Peyer's patch (tissue), 4 donors: ENCODE measurements around the gene RFX3. TPM values are rescaled to one million over a fixed set of nuclear protein-coding genes. Genes with fewer than 3 reads are reported as not detected.

Experiments
- DNase-seq, 3 donors: peaks; one replicate each; pipeline ENCODE4 v3.0.0-alpha.2; 2017 to 2019
- H3K27ac ChIP-seq, 4 donors: fragments of 200-600 bp; sonication (generic); one replicate each; pipeline ENCODE4 v1.5.1; 2016 to 2019
- H3K27me3 ChIP-seq, 2 donors: fragments of 200-600 bp; sonication (generic); one replicate each; pipeline ENCODE4 v1.5.1; 2019
- H3K36me3 ChIP-seq, 3 donors: fragments of 200-600 bp; sonication (generic); one replicate each; pipeline ENCODE4 v1.5.1; 2016 to 2019
- H3K4me1 ChIP-seq, 4 donors: fragments of 200-600 bp; sonication (generic); one replicate each; pipeline ENCODE4 v1.5.1; 2016 to 2019
- H3K4me3 ChIP-seq, 4 donors: fragments of 200-600 bp; sonication (generic); 1 replicate in 3 of 4; 2 replicates in 1 of 4; pipeline ENCODE4 v1.5.1; 2016 to 2019; ENCODE audit warnings: mild to moderate bottlenecking in 1 of 4
- H3K9me3 ChIP-seq, 4 donors: fragments of 200-600 bp; sonication (generic); one replicate each; pipeline ENCODE4 v1.5.1; 2016 to 2019; ENCODE audit warnings: mild to moderate bottlenecking in 1 of 4
- CTCF ChIP-seq, 6 experiments: fragments of 450-650 bp in 4 of 6; fragments of 200-600 bp in 2 of 6; sonication (generic) in 1 of 6; IDR thresholded peaks; one replicate each; pipeline ENCODE4 v1.5.1; 2017 to 2019; ENCODE audit warnings: antibody characterized with exemption in 6 of 6, mild to moderate bottlenecking in 3 of 6, moderate library complexity in 1 of 6
- POLR2A ChIP-seq, 2 donors: fragments of 450-650 bp; IDR thresholded peaks; one replicate each; pipeline ENCODE4 v1.5.1; 2017; ENCODE audit warnings: antibody characterized with exemption in 2 of 2, mild to moderate bottlenecking in 2 of 2, moderate library complexity in 2 of 2
- total RNA-seq, 4 donors: library from RNA; depleted of rRNA; stranded (reverse); fragments of >200 nt; gene quantifications; one replicate each; pipeline ENCODE4 v1.1.0, GENCODE V29; 2016

Gene RFX3
- total RNA-seq, 4 donors from 2014 or later: 3.9 to 31.4 (median 9.5) TPM

DNA sequence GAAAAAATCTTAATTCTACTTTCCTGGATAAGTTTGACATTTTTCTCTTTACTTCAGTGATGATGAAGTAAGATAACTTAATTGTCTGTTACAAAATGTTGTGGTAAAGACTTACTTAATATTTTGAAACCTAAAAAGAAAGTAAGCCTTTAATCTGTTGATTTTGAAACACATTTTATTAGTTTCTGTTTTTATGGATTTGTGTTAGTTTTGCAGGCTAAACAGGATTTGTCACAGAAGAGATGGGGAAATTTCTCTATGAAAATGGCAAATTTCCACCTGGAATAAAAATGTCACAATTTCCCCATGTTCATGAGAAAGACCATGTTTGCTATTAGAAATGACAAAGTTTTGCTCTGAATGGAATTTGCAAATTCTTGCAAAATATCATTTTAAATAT is 237.1 kb downstream of the RFX3 start:
- H3K27me3 ChIP-seq: no peaks in the 10 kb centered on the region

DNA sequence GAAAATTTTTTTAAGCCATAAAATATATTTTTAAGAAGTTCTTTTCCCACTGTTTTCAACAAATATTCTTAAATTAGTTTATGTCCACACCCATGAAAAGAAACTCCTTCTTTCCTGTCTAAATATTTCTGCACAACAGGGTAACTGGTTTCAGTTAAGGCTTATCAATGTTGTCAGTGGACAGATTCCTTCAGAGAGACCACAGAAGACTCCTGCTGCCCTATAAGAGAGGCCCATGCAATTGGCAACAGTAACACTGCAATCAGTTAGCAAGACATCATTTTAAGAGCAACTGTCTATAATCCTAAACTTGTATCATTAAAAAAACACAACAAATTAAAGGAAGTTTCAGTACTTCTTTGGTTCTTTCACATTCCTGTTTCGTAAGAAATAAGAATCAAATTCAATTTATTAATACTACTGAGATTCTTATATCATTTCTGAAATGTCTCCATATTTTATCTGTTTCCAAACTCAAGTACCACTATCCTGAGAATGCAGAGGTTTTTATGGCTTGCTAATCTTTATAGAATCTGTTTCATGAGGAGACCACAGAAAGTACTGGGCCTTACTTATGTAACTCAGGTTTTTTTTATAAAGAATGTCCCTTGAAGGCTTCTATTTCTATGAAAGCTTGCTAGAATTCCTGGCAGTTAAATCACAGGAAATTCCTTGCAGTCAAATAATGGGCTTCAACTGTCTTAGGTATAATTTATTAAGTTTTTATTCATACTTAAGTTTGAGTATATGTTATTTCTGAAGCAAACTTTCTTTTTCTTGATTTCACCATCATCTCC is 240.2 kb downstream of the RFX3 start:
- DNase-seq: no peak
- H3K36me3 ChIP-seq: no peaks in the 10 kb centered on the region
- TF ChIP-seq CTCF (IDR thresholded peaks at IDR 0.05) (no peak), POLR2A (IDR thresholded peaks at IDR 0.05) (no peak)
- H3K9me3 ChIP-seq: no peaks in the 10 kb centered on the region
- H3K4me3 ChIP-seq: no peak overlapping the region
- no peak overlapping the region for H3K27ac ChIP-seq
- no peaks in the 10 kb centered on the region for H3K4me1 ChIP-seq
- H3K27me3 ChIP-seq: no peaks in the 10 kb centered on the region

More for the DNA sequence above, 237.1 kb downstream of the RFX3 start:
- Histone ChIP-seq H3K4me1 (no peaks in the 10 kb centered on the region), H3K36me3 (no peaks in the 10 kb centered on the region), H3K9me3 (no peaks in the 10 kb centered on the region), H3K4me3 (no peak overlapping the region), H3K27ac (no peak overlapping the region)
- DNase-seq: no peak
- no peak for TF ChIP-seq POLR2A (IDR thresholded peaks at IDR 0.05)
- TF ChIP-seq CTCF (IDR thresholded peaks at IDR 0.05): no peak

DNA sequence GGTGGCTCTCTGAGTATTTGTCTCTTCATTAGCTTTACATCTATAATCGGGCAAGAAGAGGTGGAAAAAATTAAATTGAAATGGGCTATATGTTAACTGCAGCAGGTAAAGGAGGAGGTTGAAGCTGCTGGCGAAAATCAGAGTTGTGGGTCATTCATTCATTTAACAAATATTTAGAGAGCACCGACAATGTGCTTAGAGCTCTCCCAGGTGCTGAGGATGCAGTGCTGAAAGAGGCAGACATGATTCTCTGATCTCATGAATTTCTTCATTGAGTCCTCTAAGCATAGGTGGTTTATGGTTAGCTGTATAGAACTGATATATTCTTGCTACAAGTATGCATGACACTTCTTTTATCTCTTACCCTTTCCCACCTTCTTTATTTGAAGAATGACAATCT is 243.4 kb downstream of the RFX3 start:
- H3K27ac ChIP-seq: no peak overlapping the region
- no peaks in the 10 kb centered on the region for H3K9me3 ChIP-seq
- H3K27me3 ChIP-seq: no peaks in the 10 kb centered on the region
- H3K36me3 ChIP-seq: no peaks in the 10 kb centered on the region
- no peak overlapping the region for H3K4me3 ChIP-seq
- TF ChIP-seq POLR2A (IDR thresholded peaks at IDR 0.05) (no peak), CTCF (IDR thresholded peaks at IDR 0.05) (no peak)
- DNase-seq: no peak
- no peaks in the 10 kb centered on the region for H3K4me1 ChIP-seq

DNA sequence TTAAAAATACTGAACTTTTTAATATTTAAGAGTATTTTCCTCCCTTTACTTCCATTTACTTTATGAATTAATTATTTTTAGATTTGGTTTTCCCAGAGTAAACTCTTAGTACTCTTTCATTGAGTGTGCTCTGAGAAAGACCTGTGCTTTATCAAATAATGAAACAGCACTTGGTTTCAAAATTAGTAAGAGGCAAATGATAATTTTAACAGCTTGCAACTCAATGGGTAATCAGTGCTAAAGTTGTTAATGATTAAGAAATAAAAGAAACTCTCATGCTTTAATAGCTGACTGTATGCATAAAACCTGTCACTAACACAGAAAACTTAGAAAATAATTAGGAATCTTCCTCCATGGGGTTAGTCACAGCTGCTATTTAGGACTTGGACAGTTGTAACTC is 244.4 kb downstream of the RFX3 start:
- no peak for DNase-seq
- Histone ChIP-seq H3K9me3 (no peaks in the 10 kb centered on the region), H3K36me3 (no peaks in the 10 kb centered on the region), H3K27ac (no peak overlapping the region), H3K27me3 (no peaks in the 10 kb centered on the region), H3K4me1 (no peaks in the 10 kb centered on the region), H3K4me3 (no peak overlapping the region)
- no peak for TF ChIP-seq POLR2A (IDR thresholded peaks at IDR 0.05)
- no peak for TF ChIP-seq CTCF (IDR thresholded peaks at IDR 0.05)

DNA sequence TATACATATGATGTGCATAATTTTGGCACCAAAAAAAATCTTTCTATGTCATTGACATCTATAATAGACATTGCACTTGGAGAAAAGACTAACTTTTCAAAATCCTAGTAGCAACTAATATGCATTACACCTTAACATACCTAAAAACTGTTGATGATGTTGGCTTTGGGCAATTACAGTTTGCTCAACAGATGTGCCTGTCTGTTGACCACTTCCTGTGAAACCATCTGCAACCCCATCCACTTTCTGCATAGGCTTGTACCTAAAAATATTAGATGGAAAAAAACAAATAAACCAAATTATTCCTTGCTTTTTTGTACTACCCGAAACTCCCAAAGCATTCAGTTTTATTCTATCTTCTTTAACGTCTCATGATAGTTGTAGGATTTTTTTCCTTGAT is 248.6 kb downstream of the RFX3 start:
- Histone ChIP-seq H3K4me3 (no peak overlapping the region), H3K9me3 (no peaks in the 10 kb centered on the region), H3K27ac (no peak overlapping the region), H3K4me1 (no peaks in the 10 kb centered on the region), H3K27me3 (no peaks in the 10 kb centered on the region), H3K36me3 (peaks cover 0 to 5% (median 0%) of the 10 kb centered on the region in 3 donors)
- TF ChIP-seq POLR2A (IDR thresholded peaks at IDR 0.05) (no peak), CTCF (IDR thresholded peaks at IDR 0.05) (no peak)
- no peak for DNase-seq
